ENCODE data around the gene LRRK1.

The LRRK1 gene

DNA sequence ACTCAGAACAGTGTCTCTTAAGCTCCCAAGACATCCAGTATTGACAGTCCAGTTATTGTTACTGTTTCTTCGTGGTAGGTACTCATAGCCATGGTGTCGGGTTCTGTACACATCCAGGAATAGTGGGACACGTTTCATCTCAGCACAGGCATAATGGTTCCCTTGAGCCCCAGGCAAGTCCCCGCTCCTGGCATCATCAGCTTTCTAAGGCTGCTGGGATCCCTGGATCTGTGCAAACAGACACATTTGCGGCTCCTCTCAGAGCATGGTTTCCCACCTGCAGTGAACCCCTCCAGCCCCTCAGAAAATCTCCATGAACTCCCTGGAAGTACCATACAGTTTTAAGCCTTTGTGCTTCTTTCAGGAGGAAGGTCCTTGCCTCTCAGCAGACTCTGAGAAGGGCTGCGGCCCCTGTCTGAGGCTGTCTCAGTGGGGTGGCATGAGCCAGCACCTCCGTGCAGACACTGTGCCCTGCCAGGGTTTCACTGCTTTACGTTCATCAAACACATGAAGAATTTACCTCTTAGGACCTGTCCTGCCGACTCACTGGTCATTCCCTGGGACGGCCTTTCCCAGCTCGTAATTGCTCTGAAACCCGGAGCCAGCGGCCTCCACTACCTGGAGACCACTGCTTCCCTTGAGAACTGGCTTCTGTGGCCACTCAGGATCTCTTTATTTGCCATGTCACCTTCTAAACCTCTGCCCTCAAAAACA is 124.9 kb downstream of the LRRK1 start:
- no peak for DNase-seq (ENCODE audit: low read depth)
- TF ChIP-seq CTCF (conservative IDR thresholded peaks at IDR 0.05; ENCODE audit: low read length): no peak
- H3K4me3 ChIP-seq (ENCODE audit: low read length): no peak overlapping the region

GRCh38 chr15:101044625-101045235 is 125.6 kb downstream of the LRRK1 start:
- no peak overlapping the region for H3K4me3 ChIP-seq (ENCODE audit: low read length)
- no peak for DNase-seq (ENCODE audit: low read depth)
- no peak for TF ChIP-seq CTCF (conservative IDR thresholded peaks at IDR 0.05; ENCODE audit: low read length)

DNA sequence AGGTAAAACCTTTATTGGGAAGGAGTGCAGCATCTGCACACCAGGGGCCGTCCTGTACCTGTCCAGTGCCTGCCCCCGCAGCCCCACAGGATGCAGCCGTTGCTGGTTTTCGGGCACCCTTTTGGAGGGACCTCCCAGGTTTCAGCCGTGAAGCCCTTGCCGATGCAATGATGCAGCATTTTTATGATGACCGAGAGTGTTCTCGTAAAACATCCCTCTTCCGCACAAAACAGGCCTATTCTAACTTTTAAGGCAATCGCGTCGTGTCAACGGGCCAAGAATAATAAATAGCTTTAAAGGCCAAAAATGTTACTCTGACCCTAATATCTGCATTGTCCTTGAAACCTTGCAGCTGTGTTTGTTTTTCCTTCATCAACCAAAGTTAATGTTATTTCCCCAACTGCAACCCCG is 126.1 kb downstream of the LRRK1 start:
- no peak for DNase-seq (ENCODE audit: low read depth)
- no peak for TF ChIP-seq CTCF (conservative IDR thresholded peaks at IDR 0.05; ENCODE audit: low read length)
- H3K4me3 ChIP-seq (ENCODE audit: low read length): no peak overlapping the region

DNA sequence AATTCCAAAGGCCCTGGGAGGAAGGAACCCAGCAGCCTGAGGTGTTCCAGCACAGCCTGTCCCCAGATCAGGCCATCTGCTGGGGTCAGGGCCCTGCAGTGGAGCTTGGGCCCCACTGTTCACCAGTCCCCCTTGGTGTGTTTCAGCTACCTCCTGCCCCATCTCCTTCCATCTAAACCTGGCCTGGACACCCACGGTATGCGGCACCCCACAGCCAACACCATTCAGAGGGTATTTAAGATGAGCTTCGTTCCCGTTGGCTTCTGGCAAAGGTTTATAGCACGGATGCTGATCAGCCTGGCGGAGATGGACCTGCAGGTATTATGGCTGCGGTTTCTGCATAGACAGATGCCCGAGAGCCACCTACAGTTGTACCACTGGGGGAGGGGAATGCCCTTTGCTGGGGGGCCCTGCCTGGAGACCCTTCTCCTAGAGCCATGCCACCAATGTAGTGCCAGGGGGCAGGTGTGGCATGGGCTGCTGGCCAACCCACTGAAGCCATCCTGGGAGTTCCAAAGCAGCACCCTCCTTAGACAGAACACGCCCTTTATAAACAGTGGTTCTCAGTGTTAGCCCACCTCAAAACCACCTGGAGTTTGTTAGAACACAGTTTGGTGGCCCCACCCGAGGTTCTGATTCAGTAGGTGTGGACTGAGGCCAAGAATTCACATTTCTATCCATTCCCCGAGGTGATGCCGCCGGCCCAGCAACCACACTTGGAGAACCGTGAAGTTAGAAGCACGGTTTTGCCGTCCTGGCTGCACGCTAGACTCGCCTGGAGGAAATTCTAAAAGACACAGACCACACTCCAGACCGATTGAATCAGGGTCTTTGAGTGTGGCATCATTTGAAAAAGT is 126.9 kb downstream of the LRRK1 start:
- TF ChIP-seq CTCF (conservative IDR thresholded peaks at IDR 0.05; ENCODE audit: low read length): no peak
- no peak overlapping the region for H3K4me3 ChIP-seq (ENCODE audit: low read length)
- no peak for DNase-seq (ENCODE audit: low read depth)

- no peak for DNase-seq (ENCODE audit: low read depth)
- H3K4me3 ChIP-seq (ENCODE audit: low read length): no peak overlapping the region
- no peak for TF ChIP-seq CTCF (conservative IDR thresholded peaks at IDR 0.05; ENCODE audit: low read length)
Measured at GRCh38 chr15:101046826-101047225, 127.7 kb downstream of the LRRK1 start.

DNA sequence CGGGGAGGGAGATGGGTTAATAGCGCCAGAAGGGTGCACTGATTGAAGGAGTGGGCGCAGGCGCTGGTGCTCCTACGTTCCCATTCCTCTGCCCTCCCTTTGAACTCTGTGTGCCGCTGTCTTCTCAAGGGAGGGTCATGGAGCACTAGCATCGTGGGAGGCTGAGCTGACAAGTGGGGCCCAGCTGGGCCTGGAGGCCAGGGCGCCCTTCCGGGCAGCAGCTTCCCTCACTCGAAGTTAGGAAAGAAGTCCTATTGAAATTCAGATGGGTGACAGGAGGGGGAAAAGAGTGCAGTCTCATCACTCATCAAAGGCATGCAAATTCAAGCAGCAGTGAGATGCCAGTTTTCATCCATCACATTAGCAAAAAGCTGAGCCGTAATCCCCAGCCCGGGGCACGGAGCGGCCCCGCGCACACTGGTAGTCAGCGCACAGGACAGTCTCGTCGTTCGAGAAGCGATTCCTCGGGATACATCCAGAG is 128.2 kb downstream of the LRRK1 start:
- DNase-seq (ENCODE audit: low read depth): no peak
- H3K4me3 ChIP-seq (ENCODE audit: low read length): no peak overlapping the region
- TF ChIP-seq CTCF (conservative IDR thresholded peaks at IDR 0.05; ENCODE audit: low read length): no peak

Data from AG10803 (cell line).